Measurements from ENCODE around the gene PREX1. TPM values are rescaled to one million over a fixed set of nuclear protein-coding genes. Genes with fewer than 3 reads are reported as not detected.

Gene PREX1
- total RNA-seq, 1 donor from 2014 or later: 235 TPM

DNA sequence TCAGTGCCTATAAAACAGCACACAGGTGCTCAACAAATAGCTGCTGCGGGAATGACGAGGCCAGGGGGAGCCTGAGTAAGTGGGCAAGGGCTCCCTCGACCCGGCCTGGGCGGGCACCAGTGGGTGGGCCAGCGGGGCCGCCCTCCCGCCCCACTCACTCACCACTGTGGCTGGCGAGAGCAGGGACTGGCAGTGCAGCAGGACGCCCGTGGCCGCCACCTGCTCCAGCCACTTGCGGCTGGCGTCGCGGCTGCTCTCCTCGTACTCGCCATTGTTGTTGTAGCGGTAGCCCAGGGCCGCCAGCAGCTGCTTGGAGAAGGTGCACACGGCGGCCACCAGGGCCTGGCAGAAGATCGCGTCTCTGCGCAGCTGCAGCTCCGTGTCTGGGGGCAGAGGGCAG, 191.5 kb downstream of the PREX1 start:
- Mint-ChIP-seq H3K36me3 (ENCODE audit: unreplicated experiment) (peaks cover 11% of the 10 kb centered on the region), H3K4me3 (ENCODE audit: unreplicated experiment) (no peak overlapping the region), H3K9me3 (ENCODE audit: unreplicated experiment) (peaks cover 26% of the 10 kb centered on the region), H3K27me3 (ENCODE audit: unreplicated experiment) (peaks cover 21% of the 10 kb centered on the region), H3K27ac (ENCODE audit: unreplicated experiment) (no peak overlapping the region), H3K4me1 (ENCODE audit: low read depth, unreplicated experiment) (peaks cover 25% of the 10 kb centered on the region)
- TF ChIP-seq, protein P1, sequence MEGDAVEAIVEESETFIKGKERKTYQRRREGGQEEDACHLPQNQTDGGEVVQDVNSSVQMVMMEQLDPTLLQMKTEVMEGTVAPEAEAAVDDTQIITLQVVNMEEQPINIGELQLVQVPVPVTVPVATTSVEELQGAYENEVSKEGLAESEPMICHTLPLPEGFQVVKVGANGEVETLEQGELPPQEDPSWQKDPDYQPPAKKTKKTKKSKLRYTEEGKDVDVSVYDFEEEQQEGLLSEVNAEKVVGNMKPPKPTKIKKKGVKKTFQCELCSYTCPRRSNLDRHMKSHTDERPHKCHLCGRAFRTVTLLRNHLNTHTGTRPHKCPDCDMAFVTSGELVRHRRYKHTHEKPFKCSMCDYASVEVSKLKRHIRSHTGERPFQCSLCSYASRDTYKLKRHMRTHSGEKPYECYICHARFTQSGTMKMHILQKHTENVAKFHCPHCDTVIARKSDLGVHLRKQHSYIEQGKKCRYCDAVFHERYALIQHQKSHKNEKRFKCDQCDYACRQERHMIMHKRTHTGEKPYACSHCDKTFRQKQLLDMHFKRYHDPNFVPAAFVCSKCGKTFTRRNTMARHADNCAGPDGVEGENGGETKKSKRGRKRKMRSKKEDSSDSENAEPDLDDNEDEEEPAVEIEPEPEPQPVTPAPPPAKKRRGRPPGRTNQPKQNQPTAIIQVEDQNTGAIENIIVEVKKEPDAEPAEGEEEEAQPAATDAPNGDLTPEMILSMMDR (IDR thresholded peaks at IDR 0.05; ENCODE audit: partially characterized antibody, unreplicated experiment): no peak
- no peak for DNase-seq

DNA sequence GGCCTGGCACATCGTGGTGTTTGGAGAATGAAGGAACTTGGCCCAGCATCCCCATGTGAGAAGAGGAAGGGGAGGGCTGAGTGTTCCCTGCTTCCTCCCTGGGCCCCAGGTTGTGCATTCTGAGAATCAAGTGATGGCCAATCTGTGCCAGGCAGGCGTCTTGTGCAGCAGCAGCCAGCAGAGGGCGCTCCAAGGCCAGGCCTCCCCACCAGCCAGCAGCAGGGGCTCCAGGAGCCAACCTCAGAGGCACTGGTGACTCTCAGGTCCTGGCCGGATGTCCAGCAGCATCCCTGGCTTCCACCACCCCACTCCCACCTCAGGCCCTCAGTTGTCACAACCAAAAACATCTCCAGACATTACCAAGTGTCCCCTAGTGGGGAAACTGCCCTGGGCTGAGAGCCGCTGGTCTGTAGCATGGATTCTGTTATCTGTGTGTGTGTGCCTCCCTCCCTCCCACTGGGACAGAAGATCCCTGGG, 192.0 kb downstream of the PREX1 start:
- TF ChIP-seq, protein P1 (IDR thresholded peaks at IDR 0.05; ENCODE audit: partially characterized antibody, unreplicated experiment): peak; percentile 82
- peak overlapping the region; percentile 31 for H3K27ac Mint-ChIP-seq (ENCODE audit: unreplicated experiment)
- H3K4me1 Mint-ChIP-seq (ENCODE audit: low read depth, unreplicated experiment): peaks cover 29% of the 10 kb centered on the region
- peak; percentile 87 for DNase-seq
- H3K4me3 Mint-ChIP-seq (ENCODE audit: unreplicated experiment): no peak overlapping the region
- H3K36me3 Mint-ChIP-seq (ENCODE audit: unreplicated experiment): peaks cover 11% of the 10 kb centered on the region
- H3K9me3 Mint-ChIP-seq (ENCODE audit: unreplicated experiment): peaks cover 30% of the 10 kb centered on the region
- peaks cover 26% of the 10 kb centered on the region for H3K27me3 Mint-ChIP-seq (ENCODE audit: unreplicated experiment)

DNA sequence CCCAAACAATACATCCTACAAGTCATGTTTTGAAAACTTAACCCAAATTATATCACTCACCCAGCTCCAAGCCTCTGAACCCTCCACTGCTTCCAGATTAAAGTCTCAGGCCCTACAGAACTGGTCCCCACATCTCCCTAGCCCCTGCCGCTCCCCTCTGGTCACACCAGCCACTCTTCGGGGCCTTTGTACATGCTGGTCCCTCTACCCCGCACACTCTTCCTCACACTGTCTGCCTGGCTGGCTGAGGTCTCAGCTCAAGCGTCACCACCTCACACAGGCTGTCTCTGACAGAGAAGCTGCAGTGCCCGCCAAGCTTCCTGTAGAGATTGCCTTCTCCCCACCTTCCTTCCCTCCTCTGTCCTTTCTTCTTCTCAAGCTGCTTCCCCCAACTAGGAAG, 192.4 kb downstream of the PREX1 start:
- Mint-ChIP-seq H3K27me3 (ENCODE audit: unreplicated experiment) (peaks cover 24% of the 10 kb centered on the region), H3K36me3 (ENCODE audit: unreplicated experiment) (peaks cover 11% of the 10 kb centered on the region), H3K4me1 (ENCODE audit: low read depth, unreplicated experiment) (peaks cover 29% of the 10 kb centered on the region), H3K4me3 (ENCODE audit: unreplicated experiment) (no peak overlapping the region), H3K27ac (ENCODE audit: unreplicated experiment) (peak overlapping the region; percentile 31), H3K9me3 (ENCODE audit: unreplicated experiment) (peaks cover 32% of the 10 kb centered on the region)
- TF ChIP-seq, protein P1 (IDR thresholded peaks at IDR 0.05; ENCODE audit: partially characterized antibody, unreplicated experiment): no peak
- no peak for DNase-seq

DNA sequence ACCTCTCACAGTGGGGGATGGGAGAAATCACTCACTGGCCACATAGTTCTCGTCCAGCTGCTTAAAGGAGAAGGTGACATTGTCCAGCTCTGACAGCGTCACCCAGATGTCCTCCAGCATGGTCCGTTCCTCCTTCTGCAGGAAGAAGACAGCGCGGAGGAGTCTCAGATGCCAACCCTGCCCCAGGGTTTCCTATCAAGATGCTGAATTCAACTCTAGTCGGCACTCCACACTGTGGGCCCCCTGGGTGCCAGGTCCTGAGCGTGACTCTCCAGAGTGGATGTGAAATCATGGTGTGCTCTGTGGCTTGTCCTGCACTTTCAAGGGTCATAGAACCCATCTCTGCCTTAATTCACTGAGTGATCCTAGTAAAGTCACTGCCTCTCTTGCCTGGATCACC, 193.2 kb downstream of the PREX1 start:
- H3K36me3 Mint-ChIP-seq (ENCODE audit: unreplicated experiment): peaks cover 6% of the 10 kb centered on the region
- H3K9me3 Mint-ChIP-seq (ENCODE audit: unreplicated experiment): peaks cover 32% of the 10 kb centered on the region
- peaks cover 34% of the 10 kb centered on the region for H3K4me1 Mint-ChIP-seq (ENCODE audit: low read depth, unreplicated experiment)
- DNase-seq: no peak
- no peak overlapping the region for H3K27ac Mint-ChIP-seq (ENCODE audit: unreplicated experiment)
- TF ChIP-seq, protein P1 (IDR thresholded peaks at IDR 0.05; ENCODE audit: partially characterized antibody, unreplicated experiment): no peak
- peaks cover 28% of the 10 kb centered on the region for H3K27me3 Mint-ChIP-seq (ENCODE audit: unreplicated experiment)
- no peak overlapping the region for H3K4me3 Mint-ChIP-seq (ENCODE audit: unreplicated experiment)

DNA sequence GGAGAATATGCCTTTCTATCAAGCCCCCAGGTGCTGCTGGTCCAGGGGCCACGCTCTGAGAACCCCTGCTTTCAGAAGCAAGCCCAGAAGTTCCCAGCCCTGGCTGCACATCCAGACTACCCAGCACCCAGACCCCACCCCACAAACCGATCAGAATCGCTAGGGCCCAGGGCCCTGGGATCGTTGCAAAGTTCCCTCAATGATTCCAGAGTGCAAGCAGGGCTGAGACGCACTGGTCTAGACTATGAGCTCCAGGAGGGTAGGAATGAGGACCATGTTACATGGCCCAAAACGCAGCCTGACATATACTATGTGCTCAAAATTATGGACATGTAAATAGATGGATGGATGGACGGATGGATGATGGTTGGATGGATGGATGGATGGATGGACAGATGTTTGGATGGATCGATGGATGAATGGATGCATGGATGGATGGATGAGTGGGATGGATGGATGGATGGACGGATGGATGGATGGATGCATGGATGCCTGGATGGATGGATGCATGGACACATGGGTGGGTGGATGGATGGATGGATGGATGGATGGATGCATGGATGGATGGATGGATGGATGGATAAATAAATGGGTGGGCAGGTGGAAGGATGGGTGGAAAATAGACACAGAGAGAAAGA, 194.1 kb downstream of the PREX1 start:
- H3K27ac Mint-ChIP-seq (ENCODE audit: unreplicated experiment): peak overlapping the region; percentile 50
- H3K4me1 Mint-ChIP-seq (ENCODE audit: low read depth, unreplicated experiment): peaks cover 35% of the 10 kb centered on the region
- peaks cover 32% of the 10 kb centered on the region for H3K9me3 Mint-ChIP-seq (ENCODE audit: unreplicated experiment)
- no peak overlapping the region for H3K4me3 Mint-ChIP-seq (ENCODE audit: unreplicated experiment)
- TF ChIP-seq, protein P1 (IDR thresholded peaks at IDR 0.05; ENCODE audit: partially characterized antibody, unreplicated experiment): no peak
- peaks cover 6% of the 10 kb centered on the region for H3K36me3 Mint-ChIP-seq (ENCODE audit: unreplicated experiment)
- DNase-seq: no peak
- H3K27me3 Mint-ChIP-seq (ENCODE audit: unreplicated experiment): peaks cover 32% of the 10 kb centered on the region
